Sigmoid colon (tissue), 4 donors: ENCODE measurements around the gene LLPH.

ENCODE experiments used
- CTCF ChIP-seq, 4 experiments: fragments of 450-650 bp in 3 of 4; fragments of 200-600 bp in 1 of 4; IDR thresholded peaks; one replicate each; pipeline ENCODE4 v1.5.1; 2016 to 2019; ENCODE audit warnings: antibody characterized with exemption in 4 of 4, mild to moderate bottlenecking in 3 of 4, moderate library complexity in 2 of 4
- POLR2AphosphoS5 ChIP-seq, 4 donors: sonication (generic); formaldehyde crosslinking; IDR thresholded peaks; one replicate each; pipeline ENCODE4 v1.6.1; 2017; ENCODE audit warnings: antibody characterized with exemption in 4 of 4

- TF ChIP-seq POLR2AphosphoS5 (IDR thresholded peaks at IDR 0.05) (no peak), CTCF (IDR thresholded peaks at IDR 0.05) (no peak)
These were observed 13.3 kb upstream of the LLPH start for GRCh38 chr12:66143868-66144267.
